Measurements from ENCODE around the gene KERA.

The KERA gene

GRCh38 chr12:91100906-91101305 is 43.1 kb upstream of the KERA start:
- DNase-seq (ENCODE audit: low read depth), result no peak
- TF ChIP-seq CTCF (IDR thresholded peaks at IDR 0.05; ENCODE audit: control insufficient read depth, insufficient read depth, low read depth, low read length, missing control alignments), result no peak
- H3K4me3 ChIP-seq (ENCODE audit: control insufficient read depth, low read depth, low read length), result no peak overlapping the region

DNA sequence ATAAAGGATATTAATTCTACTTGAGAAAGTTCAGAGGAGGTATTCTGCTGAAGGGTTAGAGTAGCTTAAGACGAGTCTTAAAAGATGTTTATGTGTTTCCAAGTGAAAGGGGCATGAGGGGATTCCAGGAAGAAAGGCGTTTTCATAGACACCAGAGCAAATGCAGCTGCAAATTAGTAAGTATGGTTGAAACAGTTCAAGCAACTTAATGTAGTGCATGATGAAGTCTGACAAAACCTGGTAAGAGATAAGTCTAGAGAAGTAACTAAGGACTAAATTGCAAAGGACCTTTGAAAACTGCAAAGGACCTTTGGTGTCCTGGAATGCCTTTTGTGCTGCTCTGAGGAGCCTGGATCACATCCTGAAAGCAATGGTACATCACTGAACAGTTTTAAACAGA is 42.0 kb upstream of the KERA start:
- no peak overlapping the region for H3K4me3 ChIP-seq (ENCODE audit: control insufficient read depth, low read depth, low read length)
- no peak for DNase-seq (ENCODE audit: low read depth)
- no peak for TF ChIP-seq CTCF (IDR thresholded peaks at IDR 0.05; ENCODE audit: control insufficient read depth, insufficient read depth, low read depth, low read length, missing control alignments)

DNA sequence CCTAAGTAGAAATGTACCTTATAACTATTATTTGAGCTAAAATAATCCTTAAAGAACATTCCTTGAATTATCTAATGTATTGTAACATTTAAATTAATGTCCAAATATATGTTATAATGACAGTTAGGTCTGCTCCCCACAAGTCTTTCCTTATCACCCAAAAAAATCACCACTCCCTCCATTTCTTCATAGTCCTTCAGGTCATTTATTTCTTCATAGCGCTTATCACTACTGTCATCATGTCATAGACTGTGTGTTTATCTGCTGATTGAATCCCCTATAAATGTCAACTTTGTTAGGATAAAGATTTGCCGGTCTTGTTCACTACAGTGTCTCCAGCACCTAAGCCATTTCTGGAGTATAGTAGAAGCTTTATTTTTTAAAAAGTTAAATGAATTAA is 41.5 kb upstream of the KERA start:
- no peak overlapping the region for H3K4me3 ChIP-seq (ENCODE audit: control insufficient read depth, low read depth, low read length)
- TF ChIP-seq CTCF (IDR thresholded peaks at IDR 0.05; ENCODE audit: control insufficient read depth, insufficient read depth, low read depth, low read length, missing control alignments), result no peak

GRCh38 chr12:91098941-91099340 is 41.1 kb upstream of the KERA start:
- TF ChIP-seq CTCF (IDR thresholded peaks at IDR 0.05; ENCODE audit: control insufficient read depth, insufficient read depth, low read depth, low read length, missing control alignments), result no peak
- H3K4me3 ChIP-seq (ENCODE audit: control insufficient read depth, low read depth, low read length), result no peak overlapping the region
- peak; percentile 72 for DNase-seq (ENCODE audit: low read depth)

More for the DNA sequence above, 41.5 kb upstream of the KERA start:
- DNase-seq (ENCODE audit: low read depth), result no peak

DNA sequence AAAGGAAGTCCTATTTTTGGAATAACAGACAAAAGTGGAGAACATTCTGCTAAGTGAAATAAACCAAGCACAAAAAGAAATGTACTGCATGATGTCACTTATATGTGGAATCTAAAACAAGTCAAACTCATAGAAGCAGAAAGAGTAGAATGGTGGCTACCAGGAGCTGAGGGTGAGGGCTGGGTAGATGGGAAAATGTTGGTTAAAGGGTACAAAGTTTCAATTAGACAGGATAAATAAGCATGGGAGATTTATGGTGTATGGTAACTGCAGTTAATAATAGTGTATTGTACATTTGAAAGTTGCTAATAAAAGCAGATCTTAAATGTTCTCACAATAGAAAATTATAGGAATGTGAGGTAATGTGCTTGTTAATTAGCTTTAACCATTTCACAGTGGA is 40.6 kb upstream of the KERA start:
- no peak for TF ChIP-seq CTCF (IDR thresholded peaks at IDR 0.05; ENCODE audit: control insufficient read depth, insufficient read depth, low read depth, low read length, missing control alignments)

DNA sequence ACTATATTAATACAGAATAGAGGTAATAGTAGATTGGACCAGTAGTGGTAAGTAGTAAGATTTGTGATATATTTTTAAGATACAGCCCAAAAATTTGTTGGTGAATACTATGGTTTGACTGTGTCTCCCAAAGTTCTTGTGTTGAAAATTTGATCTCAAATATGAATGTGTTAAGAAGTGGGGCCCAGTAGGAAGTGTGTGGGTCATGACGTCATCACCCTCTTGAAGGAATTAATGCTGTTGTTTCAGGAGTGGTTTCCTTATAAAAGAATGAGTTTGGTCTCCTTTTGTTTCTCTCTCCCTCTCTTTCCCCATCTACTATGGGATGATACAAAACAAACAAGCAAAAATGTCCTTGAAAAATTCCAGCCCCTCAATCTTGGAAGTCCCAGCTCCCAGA is 37.1 kb upstream of the KERA start:
- H3K4me3 ChIP-seq (ENCODE audit: control insufficient read depth, low read depth, low read length), result no peak overlapping the region
- no peak for DNase-seq (ENCODE audit: low read depth)
- TF ChIP-seq CTCF (IDR thresholded peaks at IDR 0.05; ENCODE audit: control insufficient read depth, insufficient read depth, low read depth, low read length, missing control alignments), result no peak

More for the DNA sequence above, 40.6 kb upstream of the KERA start:
- DNase-seq (ENCODE audit: low read depth), result no peak
- H3K4me3 ChIP-seq (ENCODE audit: control insufficient read depth, low read depth, low read length), result no peak overlapping the region

Measured in AG09309 (cell line).